Panc1 (cell line): Measurements from ENCODE around the gene HAGH. TPM values are rescaled to one million over a fixed set of nuclear protein-coding genes. Genes with fewer than 3 reads are reported as not detected.

Experiments
- ATAC-seq: fragments of 200-7000 bp; cut with Tn5 transposase; 2 replicates; pipeline ENCODE4 v1.9.1; 2020; ENCODE audit warnings: mild to moderate bottlenecking, moderate library complexity
- BruUV-seq: library from RNA; stranded (reverse); fragments of 400-500 nt; replicated peaks from 2 replicates; lab custom pipeline; 2021; lab: Mats Ljungman, UMichigan
- CTCF ChIA-PET: fragments of 300-600 bp; sonication (Branson Sonifier 250); formaldehyde crosslinking; loops from one replicate; lab custom pipeline; 2022; ENCODE audit warnings: antibody characterized with exemption; lab: Charles Lee
- POLR2A ChIA-PET: fragments of 300-600 bp; sonication (Branson Sonifier 250); formaldehyde crosslinking; loops from one replicate; lab custom pipeline; 2022; ENCODE audit warnings: antibody characterized with exemption; lab: Charles Lee
- DNase-seq: peaks from one replicate; pipeline ENCODE4 v3.0.0-alpha.2; 2010; ENCODE audit warnings: low read depth, low spot score
- H3K27ac ChIP-seq: 2 replicates; pipeline ENCODE4 v1.5.1; 2011; ENCODE audit warnings: mild to moderate bottlenecking, low read length, inconsistent platforms
- H3K27me3 ChIP-seq: fragments of 200-500 bp; sonication (Bioruptor generic); 2 replicates; pipeline ENCODE4 v1.6.0; 2014; ENCODE audit warnings: low read length, inconsistent platforms; ENCODE audit not compliant: control insufficient read depth, insufficient read depth
- H3K36me3 ChIP-seq: fragments of 200-500 bp; sonication (Bioruptor generic); 2 replicates; pipeline ENCODE4 v1.5.1; 2014; ENCODE audit warnings: inconsistent platforms, mild to moderate bottlenecking, low read length, moderate library complexity; ENCODE audit not compliant: control insufficient read depth, insufficient read depth
- H3K4me1 ChIP-seq: 2 replicates; pipeline ENCODE4 v1.5.1; 2011; ENCODE audit warnings: inconsistent platforms, mild to moderate bottlenecking, low read length, moderate library complexity; ENCODE audit not compliant: control insufficient read depth, insufficient read depth
- H3K4me3 ChIP-seq, 2 experiments: 2 replicates each; pipeline ENCODE4 v1.5.1; 2011 to 2012; ENCODE audit warnings: low read depth in 2 of 2, low read length in 2 of 2, mild to moderate bottlenecking in 2 of 2, inconsistent platforms in 1 of 2, moderate library complexity in 1 of 2
- H3K9me3 ChIP-seq: fragments of 200-500 bp; sonication (Bioruptor generic); 2 replicates; pipeline ENCODE4 v1.5.1; 2014; ENCODE audit warnings: low read depth, mild to moderate bottlenecking, inconsistent platforms, low read length, moderate library complexity; ENCODE audit not compliant: control insufficient read depth, insufficient read depth
- CTCF ChIP-seq: fragments of 450-650 bp; IDR thresholded peaks from 2 replicates; pipeline ENCODE4 v1.5.1; 2017; ENCODE audit warnings: mild to moderate bottlenecking
- POLR2AphosphoS5 ChIP-seq: IDR thresholded peaks from 2 replicates; pipeline ENCODE4 v1.6.1; 2012; ENCODE audit warnings: mild to moderate bottlenecking, low read depth, low read length, moderate library complexity
- REST ChIP-seq, 2 experiments: IDR thresholded peaks; 2 replicates each; pipeline ENCODE4 v1.6.1; 2011 to 2012; ENCODE audit warnings: low read depth in 2 of 2, control low read depth in 1 of 2, low read length in 1 of 2, mild to moderate bottlenecking in 1 of 2, moderate library complexity in 1 of 2; ENCODE audit not compliant: insufficient read depth in 1 of 2
- SIN3A ChIP-seq: IDR thresholded peaks from 2 replicates; pipeline ENCODE4 v1.6.1; 2012; ENCODE audit warnings: low read depth, mild to moderate bottlenecking, low read length, moderate library complexity, borderline replicate concordance; ENCODE audit not compliant: insufficient read depth
- TCF7L2 ChIP-seq: IDR thresholded peaks from 2 replicates; pipeline ENCODE4 v1.6.1; 2011; ENCODE audit warnings: mild to moderate bottlenecking, low read depth, low read length, inconsistent platforms
- in situ Hi-C: cut with HindIII; loops from 2 replicates; pipeline ENCODE4 v1.10.0; 2016; ENCODE audit warnings: low sequenced_read_pairs, low pct_unique_long_range_greater_than_20kb
- intact Hi-C: fragments of 100-400 bp; cut with micrococcal nuclease; formaldehyde crosslinking; loops from one replicate; pipeline ENCODE4 v1.10.0; 2022; ENCODE audit not compliant: unreplicated experiment
- total RNA-seq: library from RNA; stranded (reverse); gene quantifications from one replicate; pipeline ENCODE4 v1.2.1, GENCODE V29; 2021; ENCODE audit not compliant: unreplicated experiment

Gene HAGH
- total RNA-seq, 1 experiment from 2014 or later = 58.9 TPM

- no peak for DNase-seq
- no peaks in the 10 kb centered on the region for H3K27me3 ChIP-seq
- intact Hi-C loops (no loop called here), in situ Hi-C loops (no loop called here)
- H3K36me3 ChIP-seq = no peaks in the 10 kb centered on the region
- H3K9me3 ChIP-seq = no peaks in the 10 kb centered on the region
- no peak overlapping the region for H3K4me3 ChIP-seq
- TF ChIP-seq CTCF (no peak), POLR2AphosphoS5 (no peak), TCF7L2 (no peak), REST (IDR thresholded peaks at IDR 0.05; ENCODE audit: insufficient read depth in 1 of 2, low read depth in 2 of 2, low read length in 1 of 2) (no peak), SIN3A (no peak)
- H3K4me1 ChIP-seq = peaks cover 24% of the 10 kb centered on the region
- ChIA-PET POLR2A (no interaction called here), CTCF (interaction anchor here (0.6 kb wide), 1 partner anchor 60 kb away, joined by 7 read pairs; no protein-coding TSS in a partner anchor)
- no peak for ATAC-seq
- no TSS peak for BruUV-seq
- H3K27ac ChIP-seq = no peak overlapping the region
Observed at GRCh38 chr16:1874854-1875253, 48.2 kb upstream of the HAGH start.

- ChIA-PET CTCF (interaction anchor here (0.6 kb wide), 1 partner anchor 26 kb away, joined by 4 read pairs; no protein-coding TSS in a partner anchor), POLR2A (no interaction called here)
- Histone ChIP-seq H3K9me3 (no peaks in the 10 kb centered on the region), H3K27me3 (no peaks in the 10 kb centered on the region), H3K36me3 (no peaks in the 10 kb centered on the region), H3K4me3 (no peak within 1 kb of the TSS; a peak in 2 of 4 replicates), H3K27ac (peak within 1 kb of the TSS; percentile 81), H3K4me1 (peaks cover 20% of the 10 kb centered on the region)
- no peak for DNase-seq
- no TSS peak for BruUV-seq
- TF ChIP-seq POLR2AphosphoS5 (no peak), CTCF (no peak), SIN3A (no peak), REST (IDR thresholded peaks at IDR 0.05; ENCODE audit: insufficient read depth in 1 of 2, low read depth in 2 of 2, low read length in 1 of 2) (no peak), TCF7L2 (no peak)
- ATAC-seq = no peak
- intact Hi-C loops = no loop called here
- in situ Hi-C loops = no loop called here
Observed at GRCh38 chr16:1871974-1872635, 45.5 kb upstream of the HAGH start, which contains the start of gene MEIOB. Gene MEIOB, minus strand, starts transcription at chr16:1872164. Its CDS starts 3,989 bp downstream, at chr16:1868175.
